GM04503 (cell line): ENCODE data around the gene YPEL3.
"Not testable (repeated sequence)": the region's sequence is repeated elsewhere in the genome, so short reads cannot be mapped to it uniquely, and the experiment has no call there.

Experiments used
- DNase-seq: peaks from one replicate; pipeline ENCODE4 v3.0.0-alpha.2; 2012; ENCODE audit warnings: low read depth

The YPEL3 gene, protein sequence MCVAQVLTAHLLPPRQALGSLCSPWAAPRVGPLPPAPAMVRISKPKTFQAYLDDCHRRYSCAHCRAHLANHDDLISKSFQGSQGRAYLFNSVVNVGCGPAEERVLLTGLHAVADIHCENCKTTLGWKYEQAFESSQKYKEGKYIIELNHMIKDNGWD

DNA sequence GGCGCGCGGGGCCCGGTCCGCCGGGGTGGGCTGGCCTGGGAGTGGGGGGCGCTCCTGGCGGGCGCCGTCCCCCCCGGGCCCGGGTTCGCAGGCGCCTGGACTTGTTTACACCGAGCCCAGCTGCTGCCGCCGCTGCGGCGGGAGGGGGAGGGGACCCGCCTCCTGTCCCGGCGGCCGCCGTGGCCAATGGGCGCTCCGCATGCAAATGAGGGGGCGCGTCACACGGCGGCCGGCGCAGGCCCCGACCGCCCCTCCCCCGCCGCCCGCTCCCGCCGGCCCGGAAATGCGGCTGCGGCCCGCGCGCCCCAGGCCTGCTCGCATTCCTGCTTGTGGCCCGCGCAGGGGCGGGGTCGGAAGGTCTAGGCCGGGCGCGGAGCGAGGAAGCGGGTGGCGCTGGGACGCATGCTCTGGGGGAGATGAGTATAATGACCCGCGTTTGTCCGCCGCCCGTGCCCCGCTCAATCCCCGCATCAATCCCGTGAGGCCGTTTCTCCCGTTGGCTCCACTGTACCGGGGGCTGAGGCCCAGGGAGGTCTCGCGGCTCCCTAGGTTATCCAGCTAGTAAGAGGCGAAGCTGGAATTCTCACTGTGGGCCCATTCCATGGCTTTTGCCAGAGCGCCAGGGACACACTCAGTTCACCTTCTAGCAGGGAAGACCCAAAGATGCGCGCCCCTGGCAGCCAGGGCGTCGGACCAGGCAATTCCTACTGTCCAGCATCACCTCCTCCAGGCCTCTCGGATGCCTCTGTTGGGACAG, at the start of gene YPEL3:
TSS of gene YPEL3 (minus strand) at position 109 of the 757 bp plus-strand sequence. CDS start 731 bp downstream, outside the sequence.
- DNase-seq: no peak

DNA sequence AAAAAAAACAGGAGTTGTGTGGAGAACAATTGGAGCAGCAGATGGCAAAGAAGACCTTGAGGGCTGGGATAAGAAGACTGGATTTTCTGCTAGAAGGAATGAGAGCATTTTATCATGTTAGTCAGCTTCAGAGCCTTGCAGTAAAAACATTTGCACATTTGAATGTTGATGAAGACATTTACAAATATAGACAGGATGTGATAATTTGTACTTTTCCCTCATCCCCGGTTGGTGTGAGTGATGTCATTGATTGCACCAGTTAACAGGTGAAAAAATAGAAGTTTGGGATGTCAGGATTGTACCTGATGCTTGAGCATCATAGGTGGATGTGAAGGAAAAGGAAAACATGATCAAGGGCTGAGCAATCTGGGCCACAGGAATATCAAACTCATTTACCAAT, 49.6 kb upstream of the YPEL3 start:
- no peak for DNase-seq

DNA sequence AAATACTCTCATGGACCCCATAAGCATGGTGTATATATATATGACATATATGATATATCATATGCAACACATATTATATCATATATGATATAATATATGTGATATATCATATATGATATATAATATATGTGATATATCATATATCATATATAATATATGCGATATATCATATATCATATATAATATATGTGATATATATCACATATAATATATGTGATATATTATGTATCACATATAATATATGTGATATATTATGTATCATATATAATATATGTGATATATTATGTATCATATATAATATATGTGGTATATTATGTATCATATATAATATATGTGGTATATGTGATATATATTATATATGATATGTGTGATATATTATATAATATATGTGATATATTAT, 48.9 kb upstream of the YPEL3 start:
- no peak for DNase-seq

DNA sequence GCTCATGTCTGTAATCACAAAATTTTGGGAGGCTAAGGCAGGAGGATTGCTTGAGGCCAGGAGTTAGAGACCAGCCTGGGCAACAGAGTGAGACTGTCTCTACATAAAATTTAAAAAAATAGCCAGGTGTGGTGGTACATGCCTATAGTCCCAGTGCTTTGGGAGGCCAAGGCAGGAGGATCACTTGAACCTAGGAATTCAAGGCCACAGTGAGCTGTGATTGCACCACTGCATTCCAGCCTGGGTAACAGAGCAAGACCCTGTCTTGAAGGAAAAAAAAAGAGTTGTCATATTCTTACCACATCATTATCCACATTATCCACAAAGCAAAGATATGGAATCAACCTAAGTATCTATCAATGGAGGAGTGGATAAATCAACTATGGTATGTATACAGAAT, 48.0 kb upstream of the YPEL3 start:
- DNase-seq: no peak

DNA sequence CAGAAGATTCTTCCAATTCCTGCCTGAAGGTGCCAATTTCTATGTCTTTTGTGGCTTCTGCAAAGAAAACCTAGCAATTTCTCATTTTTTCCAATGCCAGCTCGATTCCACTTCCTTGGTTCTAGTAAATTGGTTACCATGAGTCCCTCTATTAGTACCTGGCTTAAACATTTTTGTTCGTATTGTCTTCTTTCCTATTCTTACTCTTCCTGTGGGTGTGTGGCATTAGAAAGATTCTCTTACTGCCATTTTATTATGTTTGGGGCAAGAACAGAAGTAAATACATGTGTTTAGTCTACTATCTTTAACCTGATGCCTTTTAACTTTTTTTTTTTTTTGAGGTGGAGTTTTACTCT, 47.3 kb upstream of the YPEL3 start:
- no peak for DNase-seq

DNA sequence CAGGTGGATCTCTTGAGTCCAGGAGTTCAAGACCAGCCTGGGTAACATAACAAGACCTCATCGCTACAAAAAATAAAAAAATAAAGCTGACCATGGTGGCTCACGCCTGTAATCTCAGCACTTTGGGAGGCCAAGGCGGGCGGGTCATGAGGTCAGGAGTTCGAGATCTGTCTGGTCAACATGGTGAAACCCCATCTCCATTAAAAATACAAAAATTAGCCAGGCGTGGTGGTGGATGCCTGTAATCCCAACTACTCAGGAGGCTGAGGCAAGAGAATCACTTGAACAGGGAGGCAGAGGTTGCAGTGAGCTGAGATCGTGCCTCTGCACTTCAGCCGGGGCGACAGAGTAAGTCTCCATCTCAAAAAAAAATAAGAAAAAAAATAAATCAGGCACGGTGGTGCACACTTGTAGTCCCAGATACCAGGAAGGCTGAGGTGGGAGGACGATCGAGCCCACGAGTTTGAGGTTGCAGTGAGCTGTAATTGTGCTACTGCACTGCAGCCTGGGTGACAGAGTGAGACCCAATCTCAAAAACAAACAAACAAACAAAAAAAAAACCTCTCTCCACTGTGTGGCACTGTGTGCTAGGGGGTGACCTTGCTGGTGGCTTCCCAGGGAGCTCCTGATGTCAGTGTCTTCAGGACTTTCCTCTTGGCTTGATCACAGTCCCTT, 46.8 kb upstream of the YPEL3 start:
- no peak for DNase-seq

DNA sequence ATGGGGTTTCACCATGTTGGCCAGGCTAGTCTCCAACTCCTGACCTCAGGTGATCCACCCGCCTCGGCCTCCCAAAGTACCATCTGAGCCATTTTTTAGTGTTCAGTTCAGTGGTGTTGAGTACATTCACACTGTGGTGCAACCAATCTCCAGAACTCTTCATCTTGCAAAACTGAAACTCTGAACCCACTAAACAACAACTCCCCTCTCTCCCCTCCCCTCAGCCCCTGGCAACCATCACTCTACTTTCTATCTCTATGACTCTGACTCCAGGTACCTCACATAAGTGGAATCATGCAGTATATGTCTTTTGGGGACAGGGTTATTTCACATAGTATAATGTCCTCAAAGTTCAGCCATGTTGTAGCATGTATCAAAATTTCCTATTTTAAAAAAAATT, 45.7 kb upstream of the YPEL3 start:
- DNase-seq: no peak

DNA sequence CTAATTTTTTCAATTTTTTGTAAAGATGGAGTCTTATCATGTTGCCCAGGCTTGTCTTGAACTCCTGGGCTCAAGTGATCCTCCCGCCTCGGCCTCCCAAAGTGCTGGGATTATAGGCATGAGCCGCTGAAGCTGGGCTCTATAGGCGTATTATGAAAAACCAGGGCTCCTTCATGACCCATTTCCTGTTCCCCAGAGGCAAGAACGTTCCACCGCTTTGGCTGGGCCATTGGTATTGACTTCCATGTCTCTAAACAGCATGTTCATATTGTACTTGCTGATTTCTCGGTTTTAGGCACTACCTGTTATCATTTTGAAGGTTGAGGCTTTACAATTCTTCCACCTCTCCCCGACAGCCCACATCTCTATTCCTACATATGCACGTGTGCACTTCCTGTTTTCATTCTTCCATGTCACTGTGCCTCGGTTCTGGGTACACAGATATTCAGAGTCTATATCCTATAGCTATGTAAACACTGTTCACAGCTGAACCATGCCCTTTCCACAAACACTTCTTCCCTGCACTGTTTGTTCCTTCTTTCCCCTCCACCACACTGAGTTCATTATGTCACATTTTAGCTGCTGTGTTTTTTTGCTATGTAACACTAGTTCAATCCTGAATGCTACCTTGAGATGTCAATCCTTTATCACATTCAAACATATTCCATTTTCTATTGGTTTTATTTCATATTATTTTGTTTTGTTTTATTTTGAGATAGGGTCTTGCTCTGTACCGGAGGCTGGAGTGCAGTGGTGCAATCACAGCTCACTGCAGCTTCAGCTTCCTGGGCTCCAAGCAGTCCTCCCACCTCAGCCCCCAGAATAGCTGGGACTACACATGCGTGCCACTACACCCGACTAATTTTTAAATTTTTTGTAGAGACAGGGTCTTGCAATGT, 43.8 kb upstream of the YPEL3 start:
- DNase-seq: no peak

DNA sequence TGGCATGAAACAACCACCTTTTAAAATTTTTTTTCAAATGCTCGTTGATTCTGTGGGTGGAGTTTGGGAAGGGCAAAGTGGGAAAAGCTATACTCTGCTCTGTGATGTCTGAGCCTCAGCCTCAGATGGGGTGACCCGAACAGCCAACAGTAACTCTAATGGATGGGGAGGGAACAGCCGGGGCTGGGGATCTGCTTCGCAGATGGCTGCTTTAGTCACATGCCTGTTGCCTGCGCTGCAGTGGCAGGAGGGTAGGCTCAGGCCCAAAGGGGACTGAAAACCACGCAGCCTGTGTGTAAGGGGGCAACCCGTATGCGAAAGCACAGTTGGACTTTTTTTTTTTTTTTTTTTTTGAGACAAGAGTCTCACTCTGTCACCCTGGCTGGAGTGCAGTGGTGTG, 41.9 kb upstream of the YPEL3 start:
- DNase-seq: no peak

DNA sequence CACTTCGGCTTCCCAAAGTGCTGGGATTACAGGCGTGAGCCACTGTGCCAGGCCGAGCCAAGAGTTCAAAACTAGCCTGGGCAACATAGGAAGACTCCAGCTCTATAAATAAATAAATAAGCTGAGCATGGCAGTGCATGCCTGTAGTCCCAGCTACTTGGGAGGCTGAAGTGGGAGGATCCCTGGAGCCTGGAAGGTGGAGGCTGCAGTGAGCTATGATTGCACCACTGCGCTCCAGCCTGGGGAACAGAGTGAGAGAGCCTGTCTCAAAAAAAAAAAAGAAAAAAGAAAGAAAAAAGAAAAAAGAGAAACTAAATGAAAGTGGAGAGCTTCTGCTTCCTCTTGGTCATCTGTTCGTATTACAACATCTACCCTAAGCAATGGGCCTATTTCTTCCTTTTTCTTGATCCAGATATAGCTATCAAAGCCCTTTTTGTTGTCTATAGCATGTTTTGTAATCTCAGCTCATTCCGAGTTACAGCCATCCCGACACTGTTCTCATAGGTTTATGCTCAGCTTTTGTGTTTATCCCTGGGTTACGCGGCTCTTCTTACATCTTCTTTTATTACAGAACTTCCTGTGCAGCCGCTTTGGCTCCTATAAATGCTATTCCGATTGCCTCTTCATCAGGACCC, 41.1 kb upstream of the YPEL3 start:
- DNase-seq: no peak

DNA sequence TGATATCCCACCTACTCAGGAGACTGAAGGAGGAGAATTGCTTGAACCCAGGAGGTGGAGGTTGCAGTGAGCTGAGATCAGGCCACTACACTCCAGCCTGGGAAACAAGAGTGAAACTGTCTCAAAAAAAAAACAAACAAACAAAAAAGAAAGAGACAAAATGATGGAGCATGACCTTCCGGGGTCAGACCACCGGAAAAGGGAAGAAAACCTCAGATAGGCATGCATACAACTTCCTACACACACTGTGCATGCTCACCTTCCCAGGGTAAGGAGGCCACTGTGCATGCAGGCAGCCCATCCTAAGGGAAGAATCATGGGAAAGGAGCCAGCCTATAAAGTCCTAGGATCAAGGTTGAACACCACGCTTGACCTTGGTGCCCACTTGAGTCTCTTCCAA, 36.6 kb upstream of the YPEL3 start:
- no peak for DNase-seq

DNA sequence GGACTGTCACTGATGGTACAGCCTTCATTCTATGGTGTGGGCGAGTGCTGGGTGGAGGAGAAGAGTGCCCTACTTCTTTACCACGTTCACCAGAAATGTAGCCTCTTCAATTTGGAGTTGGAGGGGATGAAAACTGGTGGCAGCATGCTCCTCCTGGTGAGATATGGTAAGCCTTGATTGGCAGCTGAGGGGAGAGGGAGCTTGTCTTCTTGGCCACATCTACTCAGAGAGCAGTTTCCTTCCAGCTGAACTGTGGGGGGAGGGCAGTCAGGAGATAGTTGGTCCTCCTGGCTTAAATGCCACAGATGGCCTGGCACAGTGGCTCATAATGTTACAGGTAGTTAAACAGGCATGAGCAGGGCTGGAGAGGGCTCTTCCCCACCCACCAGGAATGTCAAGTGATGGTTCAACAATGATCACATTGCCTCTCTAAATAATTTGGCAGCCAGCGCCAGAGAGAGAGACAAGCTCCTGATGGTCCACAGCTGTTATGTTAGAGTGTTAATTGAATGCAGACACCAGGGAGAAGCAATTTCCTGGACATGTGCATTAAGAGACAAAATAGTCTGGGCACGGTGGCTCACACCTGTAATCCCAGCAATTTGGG, 36.0 kb upstream of the YPEL3 start:
- no peak for DNase-seq

DNA sequence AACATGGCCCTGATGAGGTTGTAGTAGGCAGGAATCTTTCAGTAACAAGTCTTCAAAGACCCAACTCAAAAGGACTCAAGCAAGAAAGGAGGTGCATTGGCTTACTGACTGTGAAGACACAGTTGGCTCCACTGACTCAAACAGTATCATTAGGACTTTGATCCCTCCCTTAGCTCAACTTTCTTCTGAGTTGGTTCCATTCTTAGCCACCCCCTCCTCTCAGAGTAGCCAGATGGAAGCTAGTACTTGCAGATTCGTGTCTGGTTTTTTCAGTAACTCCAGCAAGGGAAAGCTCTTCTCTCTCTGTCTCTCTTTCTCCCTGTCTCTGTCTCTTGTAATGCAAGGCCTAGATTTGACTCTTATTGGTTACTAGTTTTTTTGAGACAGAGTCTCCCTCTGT, 32.0 kb upstream of the YPEL3 start:
- no peak for DNase-seq

DNA sequence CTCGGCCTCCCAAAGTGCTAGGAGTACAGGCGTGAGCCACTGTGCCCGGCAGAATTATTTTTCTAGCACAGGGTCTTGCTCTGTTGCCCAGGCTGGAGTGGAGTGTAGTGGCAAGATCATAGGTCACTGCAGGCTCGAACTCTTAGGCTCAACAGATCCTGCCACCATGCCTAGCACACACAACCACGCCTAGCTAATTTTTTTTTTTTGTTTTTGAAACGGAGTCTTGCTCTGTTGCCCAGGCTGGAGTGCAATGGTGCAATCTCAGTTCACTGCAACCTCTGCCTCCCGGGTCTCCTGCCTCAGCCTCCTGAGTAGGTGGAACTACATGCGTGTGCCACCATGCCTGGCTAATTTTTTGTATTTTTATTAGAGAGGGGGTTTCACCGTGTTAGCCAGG, 29.7 kb upstream of the YPEL3 start:
- DNase-seq: not testable (repeated sequence)

DNA sequence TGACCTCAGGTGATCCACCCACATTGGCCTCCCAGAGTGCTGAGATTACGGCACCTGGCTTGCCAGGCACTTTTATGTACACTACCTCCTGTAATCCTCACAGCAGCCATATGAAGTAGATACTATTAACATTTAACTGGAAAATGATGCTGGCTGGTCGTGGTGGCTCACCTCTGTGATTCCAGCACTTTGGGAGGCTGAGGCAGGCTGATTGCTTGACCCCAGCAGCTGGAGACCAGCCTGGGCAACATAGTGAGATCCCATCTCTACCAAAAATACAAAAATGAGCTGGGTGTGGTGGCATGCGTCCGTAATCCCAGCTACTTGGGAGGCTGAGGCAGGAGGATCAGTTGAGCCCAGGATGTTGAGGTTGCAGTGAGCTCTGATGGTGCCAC, 29.0 kb upstream of the YPEL3 start:
- no peak for DNase-seq

DNA sequence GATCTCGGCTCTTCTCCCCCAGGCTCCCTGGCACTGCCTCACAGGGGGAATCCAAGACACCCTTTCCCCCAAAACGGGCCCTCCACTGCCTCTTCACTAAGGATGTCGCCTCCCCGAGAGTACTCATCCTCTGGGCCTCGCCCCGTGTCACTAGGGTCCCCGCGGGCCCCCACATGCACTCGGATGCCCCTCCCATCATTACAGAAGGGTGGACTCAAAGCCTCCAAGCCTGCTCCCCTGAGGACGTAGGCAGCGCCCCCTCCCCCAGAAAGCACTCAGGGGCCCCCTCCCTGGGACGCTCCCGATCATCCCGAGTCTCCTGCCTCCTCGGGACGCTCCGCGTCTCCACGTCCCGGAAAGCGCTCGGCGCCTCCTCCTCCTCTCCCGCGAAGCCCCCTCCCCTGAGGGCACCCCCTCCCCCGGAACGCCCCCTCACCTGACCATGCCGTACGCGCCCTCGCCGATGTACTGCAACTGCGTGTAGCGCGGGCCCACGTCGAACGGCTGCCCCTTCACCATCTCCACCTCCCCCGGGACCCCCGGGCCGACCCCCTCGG, 26.7 kb upstream of the YPEL3 start:
- no peak for DNase-seq

DNA sequence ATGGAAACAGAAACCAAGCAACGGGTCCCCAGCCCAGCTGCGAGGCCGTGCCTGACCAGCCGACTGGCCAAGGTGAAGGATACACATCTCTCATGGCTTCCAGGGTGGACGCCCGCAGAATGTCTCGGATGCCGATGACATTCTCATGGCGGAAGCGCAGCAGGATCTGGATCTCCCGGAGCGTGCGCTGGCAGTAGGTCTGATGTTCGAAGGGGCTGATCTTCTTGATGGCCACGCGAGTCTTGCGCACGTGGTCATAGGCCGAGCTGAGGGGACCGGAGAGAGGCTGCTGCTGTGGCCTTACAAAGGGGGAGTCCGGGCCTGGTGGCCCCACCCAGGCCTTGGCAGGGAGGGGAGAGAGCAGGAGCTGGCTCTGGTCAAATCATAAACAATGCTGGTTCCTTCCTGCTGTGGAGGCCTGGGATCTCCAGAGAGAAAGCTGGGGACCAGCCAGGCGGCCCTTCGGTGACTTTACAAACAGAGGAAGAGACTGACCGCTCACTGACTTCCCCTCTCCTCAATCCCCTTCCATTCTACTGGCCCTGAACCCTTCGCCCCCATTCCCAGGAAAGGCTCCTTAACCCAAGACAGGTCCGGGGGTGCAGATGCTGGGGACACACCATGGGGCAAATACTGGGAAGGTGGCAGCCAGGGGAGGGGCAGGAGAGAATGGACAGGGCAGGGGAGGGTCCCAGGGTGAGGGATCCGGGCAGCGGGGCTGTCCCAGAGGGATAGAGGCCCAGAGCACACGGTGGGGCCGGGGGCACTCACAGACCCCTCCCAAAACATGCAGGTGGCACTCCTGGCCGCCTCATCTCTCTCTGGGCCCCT, 25.9 kb upstream of the YPEL3 start:
- no peak for DNase-seq

DNA sequence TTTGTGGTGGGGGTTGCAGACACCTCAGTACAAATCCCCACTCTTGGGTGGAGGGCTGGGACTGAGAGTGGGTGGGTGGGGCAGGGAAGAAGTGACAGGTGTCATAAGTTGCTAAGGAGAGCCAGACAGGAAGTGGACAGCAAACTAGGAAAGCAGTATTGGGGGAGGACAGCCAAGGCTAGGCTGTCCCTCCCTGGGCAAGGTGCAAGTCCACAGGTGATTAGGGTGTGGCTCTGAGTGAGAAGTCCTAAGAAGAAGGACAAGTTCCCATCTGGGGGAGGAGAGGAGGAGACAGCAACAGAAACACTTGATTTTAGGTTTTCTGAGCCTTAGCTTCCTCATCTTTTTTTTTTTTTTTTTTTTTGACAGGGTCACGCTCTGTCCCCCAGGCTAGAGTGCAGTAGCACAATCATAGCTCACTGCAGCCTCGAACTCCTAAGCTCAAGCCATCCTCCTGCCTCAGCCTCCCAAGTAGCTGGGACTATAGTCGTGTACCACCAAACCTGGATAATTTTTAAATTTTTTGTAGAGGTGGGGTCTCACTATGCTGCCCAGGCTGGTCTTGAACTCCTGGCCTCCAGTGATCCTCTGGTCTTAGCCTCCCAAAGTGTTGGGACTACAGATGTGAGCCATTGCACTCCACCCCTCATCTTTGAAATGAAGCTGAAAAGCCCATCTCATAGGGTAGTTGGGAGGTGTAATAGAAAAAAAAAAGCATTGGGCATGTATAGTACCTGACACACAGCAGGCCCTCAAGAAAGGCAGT, 24.5 kb upstream of the YPEL3 start:
- no peak for DNase-seq

DNA sequence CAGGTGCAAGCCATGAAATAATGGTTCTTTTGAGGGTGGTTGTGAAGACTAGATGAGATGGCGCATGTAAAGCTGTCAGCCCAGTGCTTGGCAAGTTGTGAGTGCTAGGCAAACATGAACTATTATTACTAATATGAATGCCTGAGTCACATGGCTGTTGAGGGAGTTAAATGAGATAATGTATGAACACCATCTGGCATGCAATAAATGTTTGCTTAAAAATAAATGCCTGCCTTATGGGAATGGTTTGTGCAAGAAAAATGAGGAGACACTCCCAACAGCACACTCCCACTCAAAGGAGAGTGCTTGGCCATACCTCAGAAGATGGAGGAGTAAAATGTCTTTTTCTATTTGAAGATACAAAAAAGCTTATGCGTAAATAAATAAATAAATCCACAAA, 23.4 kb upstream of the YPEL3 start:
- DNase-seq: no peak

DNA sequence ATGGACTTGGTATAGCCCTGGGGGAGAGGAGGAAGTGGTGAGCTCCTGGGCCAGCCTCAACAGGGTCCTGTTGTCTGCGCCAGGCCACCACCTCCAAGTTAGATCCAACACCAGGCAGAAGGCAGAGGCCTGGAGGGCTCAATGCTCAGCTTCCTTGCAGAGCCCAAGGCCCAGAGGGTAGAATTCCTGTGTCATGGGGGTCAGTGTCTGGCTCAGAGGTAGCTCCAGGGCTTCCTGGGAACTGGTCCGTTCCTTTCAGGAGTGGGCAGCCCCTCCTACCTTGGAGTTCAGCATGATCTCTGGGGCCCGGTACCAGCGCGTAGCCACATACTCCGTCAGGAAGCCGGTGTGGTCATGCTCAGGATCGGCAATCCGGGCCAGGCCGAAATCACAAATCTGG, 21.8 kb upstream of the YPEL3 start:
- DNase-seq: no peak
